Measurements from ENCODE around the gene GFER.

Gene GFER

DNA sequence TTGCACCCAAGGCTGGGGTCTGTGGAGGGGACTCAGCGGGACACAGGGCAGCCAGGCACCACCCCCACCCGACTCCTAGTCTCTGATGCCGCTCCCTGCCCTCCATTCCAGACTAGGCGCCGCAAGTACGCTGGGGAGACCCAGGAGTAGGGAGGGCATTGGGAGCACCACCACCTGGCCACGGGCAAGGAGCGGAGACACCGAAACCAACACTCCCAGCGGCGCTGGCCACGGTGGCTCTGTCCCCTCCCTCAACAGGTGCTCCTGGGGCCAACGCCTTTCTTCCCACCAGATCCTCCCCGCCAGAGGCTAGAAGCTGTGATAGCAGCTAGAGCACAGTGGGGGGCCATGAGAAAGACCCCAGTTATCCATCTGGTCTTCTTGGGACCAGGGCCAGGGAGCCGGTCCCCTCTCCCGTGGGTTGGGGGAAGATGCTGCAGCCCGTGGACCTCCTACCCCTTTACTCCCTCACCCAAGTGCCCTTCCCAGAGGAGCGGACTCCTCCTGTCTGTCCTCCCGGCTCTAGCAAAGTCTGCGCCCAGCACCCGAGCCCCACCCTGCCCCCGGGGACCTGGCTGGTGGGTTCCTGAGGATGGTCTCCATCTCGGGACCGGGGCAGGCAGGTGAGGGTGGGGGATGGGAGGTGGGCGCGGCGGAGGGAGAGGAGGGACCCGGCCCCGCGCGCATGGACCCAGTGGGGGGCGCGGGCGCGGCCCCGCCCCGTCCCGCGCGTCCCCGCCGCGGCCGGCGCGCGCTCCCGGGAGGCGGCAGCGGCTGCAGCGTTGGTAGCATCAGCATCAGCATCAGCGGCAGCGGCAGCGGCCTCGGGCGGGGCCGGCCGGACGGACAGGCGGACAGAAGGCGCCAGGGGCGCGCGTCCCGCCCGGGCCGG lies 5.5 kb downstream of the GFER start, which contains the start of gene SYNGR3 (continued):
- TF ChIP-seq, protein P1, sequence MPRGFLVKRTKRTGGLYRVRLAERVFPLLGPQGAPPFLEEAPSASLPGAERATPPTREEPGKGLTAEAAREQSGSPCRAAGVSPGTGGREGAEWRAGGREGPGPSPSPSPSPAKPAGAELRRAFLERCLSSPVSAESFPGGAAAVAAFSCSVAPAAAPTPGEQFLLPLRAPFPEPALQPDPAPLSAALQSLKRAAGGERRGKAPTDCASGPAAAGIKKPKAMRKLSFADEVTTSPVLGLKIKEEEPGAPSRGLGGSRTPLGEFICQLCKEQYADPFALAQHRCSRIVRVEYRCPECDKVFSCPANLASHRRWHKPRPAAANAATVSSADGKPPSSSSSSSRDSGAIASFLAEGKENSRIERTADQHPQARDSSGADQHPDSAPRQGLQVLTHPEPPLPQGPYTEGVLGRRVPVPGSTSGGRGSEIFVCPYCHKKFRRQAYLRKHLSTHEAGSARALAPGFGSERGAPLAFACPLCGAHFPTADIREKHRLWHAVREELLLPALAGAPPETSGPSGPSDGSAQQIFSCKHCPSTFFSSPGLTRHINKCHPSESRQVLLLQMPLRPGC (tag by site-specific recombination; IDR thresholded peaks at IDR 0.05), result no peak
- no peak for TF ChIP-seq ZNF530 (tag by site-specific recombination; IDR thresholded peaks at IDR 0.05; ENCODE audit: low read depth)
- TF ChIP-seq, protein P2, sequence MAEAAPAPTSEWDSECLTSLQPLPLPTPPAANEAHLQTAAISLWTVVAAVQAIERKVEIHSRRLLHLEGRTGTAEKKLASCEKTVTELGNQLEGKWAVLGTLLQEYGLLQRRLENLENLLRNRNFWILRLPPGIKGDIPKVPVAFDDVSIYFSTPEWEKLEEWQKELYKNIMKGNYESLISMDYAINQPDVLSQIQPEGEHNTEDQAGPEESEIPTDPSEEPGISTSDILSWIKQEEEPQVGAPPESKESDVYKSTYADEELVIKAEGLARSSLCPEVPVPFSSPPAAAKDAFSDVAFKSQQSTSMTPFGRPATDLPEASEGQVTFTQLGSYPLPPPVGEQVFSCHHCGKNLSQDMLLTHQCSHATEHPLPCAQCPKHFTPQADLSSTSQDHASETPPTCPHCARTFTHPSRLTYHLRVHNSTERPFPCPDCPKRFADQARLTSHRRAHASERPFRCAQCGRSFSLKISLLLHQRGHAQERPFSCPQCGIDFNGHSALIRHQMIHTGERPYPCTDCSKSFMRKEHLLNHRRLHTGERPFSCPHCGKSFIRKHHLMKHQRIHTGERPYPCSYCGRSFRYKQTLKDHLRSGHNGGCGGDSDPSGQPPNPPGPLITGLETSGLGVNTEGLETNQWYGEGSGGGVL (tag by site-specific recombination; IDR thresholded peaks at IDR 0.05), result peak; percentile 31; the same call in 1 of the 2 replicates
- TF ChIP-seq ZNF549 (tag by site-specific recombination; IDR thresholded peaks at IDR 0.05), result no peak
- TF ChIP-seq, protein P3, sequence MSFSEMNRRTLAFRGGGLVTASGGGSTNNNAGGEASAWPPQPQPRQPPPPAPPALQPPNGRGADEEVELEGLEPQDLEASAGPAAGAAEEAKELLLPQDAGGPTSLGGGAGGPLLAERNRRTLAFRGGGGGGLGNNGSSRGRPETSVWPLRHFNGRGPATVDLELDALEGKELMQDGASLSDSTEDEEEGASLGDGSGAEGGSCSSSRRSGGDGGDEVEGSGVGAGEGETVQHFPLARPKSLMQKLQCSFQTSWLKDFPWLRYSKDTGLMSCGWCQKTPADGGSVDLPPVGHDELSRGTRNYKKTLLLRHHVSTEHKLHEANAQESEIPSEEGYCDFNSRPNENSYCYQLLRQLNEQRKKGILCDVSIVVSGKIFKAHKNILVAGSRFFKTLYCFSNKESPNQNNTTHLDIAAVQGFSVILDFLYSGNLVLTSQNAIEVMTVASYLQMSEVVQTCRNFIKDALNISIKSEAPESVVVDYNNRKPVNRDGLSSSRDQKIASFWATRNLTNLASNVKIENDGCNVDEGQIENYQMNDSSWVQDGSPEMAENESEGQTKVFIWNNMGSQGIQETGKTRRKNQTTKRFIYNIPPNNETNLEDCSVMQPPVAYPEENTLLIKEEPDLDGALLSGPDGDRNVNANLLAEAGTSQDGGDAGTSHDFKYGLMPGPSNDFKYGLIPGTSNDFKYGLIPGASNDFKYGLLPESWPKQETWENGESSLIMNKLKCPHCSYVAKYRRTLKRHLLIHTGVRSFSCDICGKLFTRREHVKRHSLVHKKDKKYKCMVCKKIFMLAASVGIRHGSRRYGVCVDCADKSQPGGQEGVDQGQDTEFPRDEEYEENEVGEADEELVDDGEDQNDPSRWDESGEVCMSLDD (tag by site-specific recombination; IDR thresholded peaks at IDR 0.05), result no peak
- peak; percentile 93 for TF ChIP-seq SCRT1 (tag by site-specific recombination; IDR thresholded peaks at IDR 0.05; ENCODE audit: borderline replicate concordance)
- TF ChIP-seq FEZF1 (tag by site-specific recombination; IDR thresholded peaks at IDR 0.05), result no peak
- no peak for TF ChIP-seq ZNF214 (tag by site-specific recombination; IDR thresholded peaks at IDR 0.05; ENCODE audit: borderline replicate concordance)
- TF ChIP-seq, protein P4, sequence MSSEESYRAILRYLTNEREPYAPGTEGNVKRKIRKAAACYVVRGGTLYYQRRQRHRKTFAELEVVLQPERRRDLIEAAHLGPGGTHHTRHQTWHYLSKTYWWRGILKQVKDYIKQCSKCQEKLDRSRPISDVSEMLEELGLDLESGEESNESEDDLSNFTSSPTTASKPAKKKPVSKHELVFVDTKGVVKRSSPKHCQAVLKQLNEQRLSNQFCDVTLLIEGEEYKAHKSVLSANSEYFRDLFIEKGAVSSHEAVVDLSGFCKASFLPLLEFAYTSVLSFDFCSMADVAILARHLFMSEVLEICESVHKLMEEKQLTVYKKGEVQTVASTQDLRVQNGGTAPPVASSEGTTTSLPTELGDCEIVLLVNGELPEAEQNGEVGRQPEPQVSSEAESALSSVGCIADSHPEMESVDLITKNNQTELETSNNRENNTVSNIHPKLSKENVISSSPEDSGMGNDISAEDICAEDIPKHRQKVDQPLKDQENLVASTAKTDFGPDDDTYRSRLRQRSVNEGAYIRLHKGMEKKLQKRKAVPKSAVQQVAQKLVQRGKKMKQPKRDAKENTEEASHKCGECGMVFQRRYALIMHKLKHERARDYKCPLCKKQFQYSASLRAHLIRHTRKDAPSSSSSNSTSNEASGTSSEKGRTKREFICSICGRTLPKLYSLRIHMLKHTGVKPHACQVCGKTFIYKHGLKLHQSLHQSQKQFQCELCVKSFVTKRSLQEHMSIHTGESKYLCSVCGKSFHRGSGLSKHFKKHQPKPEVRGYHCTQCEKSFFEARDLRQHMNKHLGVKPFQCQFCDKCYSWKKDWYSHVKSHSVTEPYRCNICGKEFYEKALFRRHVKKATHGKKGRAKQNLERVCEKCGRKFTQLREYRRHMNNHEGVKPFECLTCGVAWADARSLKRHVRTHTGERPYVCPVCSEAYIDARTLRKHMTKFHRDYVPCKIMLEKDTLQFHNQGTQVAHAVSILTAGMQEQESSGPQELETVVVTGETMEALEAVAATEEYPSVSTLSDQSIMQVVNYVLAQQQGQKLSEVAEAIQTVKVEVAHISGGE (tag by site-specific recombination; conservative IDR thresholded peaks at IDR 0.05; ENCODE audit: low read depth), result no peak
- TF ChIP-seq ZSCAN30 (tag by site-specific recombination; IDR thresholded peaks at IDR 0.05), result no peak
- TF ChIP-seq ZNF274 (IDR thresholded peaks at IDR 0.05; ENCODE audit: low read length), result no peak
- TF ChIP-seq ZNF274 (tag by site-specific recombination; IDR thresholded peaks at IDR 0.05; ENCODE audit: borderline replicate concordance), result no peak
- TF ChIP-seq OVOL3 (tag by site-specific recombination; IDR thresholded peaks at IDR 0.05), result no peak
- TF ChIP-seq, protein P5, sequence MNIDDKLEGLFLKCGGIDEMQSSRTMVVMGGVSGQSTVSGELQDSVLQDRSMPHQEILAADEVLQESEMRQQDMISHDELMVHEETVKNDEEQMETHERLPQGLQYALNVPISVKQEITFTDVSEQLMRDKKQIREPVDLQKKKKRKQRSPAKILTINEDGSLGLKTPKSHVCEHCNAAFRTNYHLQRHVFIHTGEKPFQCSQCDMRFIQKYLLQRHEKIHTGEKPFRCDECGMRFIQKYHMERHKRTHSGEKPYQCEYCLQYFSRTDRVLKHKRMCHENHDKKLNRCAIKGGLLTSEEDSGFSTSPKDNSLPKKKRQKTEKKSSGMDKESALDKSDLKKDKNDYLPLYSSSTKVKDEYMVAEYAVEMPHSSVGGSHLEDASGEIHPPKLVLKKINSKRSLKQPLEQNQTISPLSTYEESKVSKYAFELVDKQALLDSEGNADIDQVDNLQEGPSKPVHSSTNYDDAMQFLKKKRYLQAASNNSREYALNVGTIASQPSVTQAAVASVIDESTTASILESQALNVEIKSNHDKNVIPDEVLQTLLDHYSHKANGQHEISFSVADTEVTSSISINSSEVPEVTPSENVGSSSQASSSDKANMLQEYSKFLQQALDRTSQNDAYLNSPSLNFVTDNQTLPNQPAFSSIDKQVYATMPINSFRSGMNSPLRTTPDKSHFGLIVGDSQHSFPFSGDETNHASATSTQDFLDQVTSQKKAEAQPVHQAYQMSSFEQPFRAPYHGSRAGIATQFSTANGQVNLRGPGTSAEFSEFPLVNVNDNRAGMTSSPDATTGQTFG (tag by site-specific recombination; IDR thresholded peaks at IDR 0.05; ENCODE audit: borderline replicate concordance), result no peak
- TF ChIP-seq ZNF548 (tag by site-specific recombination; IDR thresholded peaks at IDR 0.05), result no peak
- TF ChIP-seq, protein P6, sequence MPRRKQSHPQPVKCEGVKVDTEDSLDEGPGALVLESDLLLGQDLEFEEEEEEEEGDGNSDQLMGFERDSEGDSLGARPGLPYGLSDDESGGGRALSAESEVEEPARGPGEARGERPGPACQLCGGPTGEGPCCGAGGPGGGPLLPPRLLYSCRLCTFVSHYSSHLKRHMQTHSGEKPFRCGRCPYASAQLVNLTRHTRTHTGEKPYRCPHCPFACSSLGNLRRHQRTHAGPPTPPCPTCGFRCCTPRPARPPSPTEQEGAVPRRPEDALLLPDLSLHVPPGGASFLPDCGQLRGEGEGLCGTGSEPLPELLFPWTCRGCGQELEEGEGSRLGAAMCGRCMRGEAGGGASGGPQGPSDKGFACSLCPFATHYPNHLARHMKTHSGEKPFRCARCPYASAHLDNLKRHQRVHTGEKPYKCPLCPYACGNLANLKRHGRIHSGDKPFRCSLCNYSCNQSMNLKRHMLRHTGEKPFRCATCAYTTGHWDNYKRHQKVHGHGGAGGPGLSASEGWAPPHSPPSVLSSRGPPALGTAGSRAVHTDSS (tag by site-specific recombination; IDR thresholded peaks at IDR 0.05), result no peak
- no peak for TF ChIP-seq ZSCAN16 (tag by site-specific recombination; IDR thresholded peaks at IDR 0.05)
- no peak for TF ChIP-seq ZNF19 (tag by site-specific recombination; IDR thresholded peaks at IDR 0.05; ENCODE audit: low read depth)
- no peak for TF ChIP-seq ZNF2 (tag by site-specific recombination; IDR thresholded peaks at IDR 0.05)
- TF ChIP-seq KLF7 (tag by site-specific recombination; IDR thresholded peaks at IDR 0.05; ENCODE audit: borderline replicate concordance), result peak; percentile 67; the same call in 1 of the 2 replicates
- TF ChIP-seq ZNF174 (tag by site-specific recombination; IDR thresholded peaks at IDR 0.05), result no peak
- peak; percentile 58; the same call in 1 of the 2 replicates for TF ChIP-seq WT1 (tag by site-specific recombination; IDR thresholded peaks at IDR 0.05)
- TF ChIP-seq, protein P7, sequence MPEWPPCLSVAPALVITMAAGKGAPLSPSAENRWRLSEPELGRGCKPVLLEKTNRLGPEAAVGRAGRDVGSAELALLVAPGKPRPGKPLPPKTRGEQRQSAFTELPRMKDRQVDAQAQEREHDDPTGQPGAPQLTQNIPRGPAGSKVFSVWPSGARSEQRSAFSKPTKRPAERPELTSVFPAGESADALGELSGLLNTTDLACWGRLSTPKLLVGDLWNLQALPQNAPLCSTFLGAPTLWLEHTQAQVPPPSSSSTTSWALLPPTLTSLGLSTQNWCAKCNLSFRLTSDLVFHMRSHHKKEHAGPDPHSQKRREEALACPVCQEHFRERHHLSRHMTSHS (tag by site-specific recombination; IDR thresholded peaks at IDR 0.05), result no peak
